ENCODE data around the gene SOX6. TPM values are rescaled to one million over a fixed set of nuclear protein-coding genes. Genes with fewer than 3 reads are reported as not detected.
"Not testable (repeated sequence)": the region's sequence is repeated elsewhere in the genome, so short reads cannot be mapped to it uniquely, and the experiment has no call there.

Gene SOX6
- total RNA-seq, 1 donor: 0.10 TPM

DNA sequence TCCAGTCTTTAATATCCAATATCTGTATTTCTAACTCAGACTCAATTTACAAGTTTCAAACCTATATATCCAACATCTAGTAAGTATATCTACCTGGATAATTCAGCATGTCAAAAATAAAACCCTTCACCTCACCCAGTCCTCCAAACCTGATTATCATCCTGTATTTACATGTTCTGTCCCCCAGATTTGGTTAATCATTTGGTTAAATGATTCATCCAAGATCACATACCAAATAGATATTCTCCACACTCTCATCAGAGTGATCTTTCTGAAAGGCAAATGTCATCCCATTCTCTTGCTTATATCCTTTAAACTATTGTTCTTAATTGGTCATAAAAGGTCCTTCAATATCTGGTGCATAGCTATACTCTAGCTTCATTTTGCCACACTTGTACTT lies 199.0 kb downstream of the SOX6 start:
- H3K27me3 ChIP-seq (ENCODE audit: insufficient read depth, low read length): no peaks in the 10 kb centered on the region
- no peak overlapping the region for H3K4me3 ChIP-seq (ENCODE audit: low read length)
- H3K4me1 ChIP-seq (ENCODE audit: insufficient read depth, low read length): no peaks in the 10 kb centered on the region
- no peaks in the 10 kb centered on the region for H3K9me3 ChIP-seq (ENCODE audit: low read depth, low read length)

DNA sequence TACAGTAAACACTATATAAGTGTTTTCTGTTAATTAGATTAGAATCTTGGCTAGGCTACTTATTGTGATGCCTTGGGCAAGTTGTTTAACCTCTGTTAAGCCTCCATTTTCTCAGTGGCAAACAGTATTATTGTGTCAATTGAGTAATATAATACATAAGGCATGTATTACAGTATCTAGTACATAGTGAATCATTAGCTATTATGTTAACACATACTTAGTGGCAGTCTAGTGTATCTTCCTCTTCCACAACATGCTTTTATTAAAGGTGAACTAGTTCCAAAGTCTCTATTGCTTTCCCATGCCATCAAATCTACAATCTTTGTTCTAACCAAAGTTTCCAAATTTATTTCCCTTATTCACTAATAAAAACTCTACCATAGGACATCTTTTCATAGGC lies 200.9 kb downstream of the SOX6 start:
- no peaks in the 10 kb centered on the region for H3K4me1 ChIP-seq (ENCODE audit: insufficient read depth, low read length)
- no peaks in the 10 kb centered on the region for H3K9me3 ChIP-seq (ENCODE audit: low read depth, low read length)
- H3K4me3 ChIP-seq (ENCODE audit: low read length): no peak overlapping the region
- H3K27me3 ChIP-seq (ENCODE audit: insufficient read depth, low read length): no peaks in the 10 kb centered on the region

DNA sequence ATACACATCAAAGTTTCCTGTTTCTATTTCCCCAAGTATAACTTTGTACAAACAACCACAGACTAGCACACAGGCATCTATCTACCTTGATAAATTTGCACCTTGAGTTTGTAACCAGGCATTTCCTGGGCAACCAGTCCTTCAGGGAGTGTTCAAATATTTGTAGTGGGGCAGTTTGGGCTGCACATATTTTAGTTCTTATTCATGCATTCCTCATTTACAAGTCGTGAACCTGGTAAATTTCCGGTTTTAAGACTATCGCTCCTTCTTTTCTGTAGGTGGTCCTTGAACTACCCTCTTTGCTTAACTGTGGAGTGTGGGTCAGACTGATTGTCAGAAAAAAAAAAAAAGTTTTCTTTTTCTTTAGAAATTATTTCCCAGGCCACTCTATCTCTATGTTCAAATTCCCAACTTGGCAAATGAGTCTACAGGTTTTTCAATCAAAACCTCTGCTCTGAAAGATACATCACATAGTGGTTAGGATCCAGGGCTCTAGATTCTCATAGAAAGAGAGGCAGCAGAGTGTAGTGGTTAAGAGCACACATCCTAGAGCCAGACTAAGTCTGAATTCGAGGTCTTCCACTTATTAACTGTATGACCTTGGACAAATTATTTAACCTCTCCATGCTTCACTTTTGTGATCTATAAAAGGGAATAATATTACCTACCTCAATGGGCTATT lies 201.5 kb downstream of the SOX6 start:
- no peaks in the 10 kb centered on the region for H3K27me3 ChIP-seq (ENCODE audit: insufficient read depth, low read length)
- no peaks in the 10 kb centered on the region for H3K9me3 ChIP-seq (ENCODE audit: low read depth, low read length)
- H3K4me3 ChIP-seq (ENCODE audit: low read length): no peak overlapping the region
- no peaks in the 10 kb centered on the region for H3K4me1 ChIP-seq (ENCODE audit: insufficient read depth, low read length)

DNA sequence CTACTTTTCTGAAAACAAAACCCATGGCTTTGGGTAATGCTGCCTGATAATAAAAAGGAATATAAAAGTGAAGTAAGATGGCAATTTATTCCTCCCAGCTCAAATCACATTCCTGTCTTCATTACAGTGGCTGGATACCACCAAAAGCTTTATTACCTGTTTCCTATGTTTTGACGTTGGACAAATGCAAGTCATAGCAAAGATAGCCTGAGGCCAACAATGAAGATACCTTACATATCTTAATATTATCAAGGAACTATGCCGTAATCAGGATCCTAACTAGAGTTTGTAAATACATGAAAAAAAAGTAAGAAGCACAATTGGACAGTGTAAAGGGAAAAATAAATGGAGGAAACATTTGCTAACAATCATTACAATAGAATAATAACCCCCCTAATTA lies 202.4 kb downstream of the SOX6 start:
- Histone ChIP-seq H3K9me3 (ENCODE audit: low read depth, low read length) (no peaks in the 10 kb centered on the region), H3K4me1 (ENCODE audit: insufficient read depth, low read length) (no peaks in the 10 kb centered on the region), H3K4me3 (ENCODE audit: low read length) (no peak overlapping the region), H3K27me3 (ENCODE audit: insufficient read depth, low read length) (no peaks in the 10 kb centered on the region)

DNA sequence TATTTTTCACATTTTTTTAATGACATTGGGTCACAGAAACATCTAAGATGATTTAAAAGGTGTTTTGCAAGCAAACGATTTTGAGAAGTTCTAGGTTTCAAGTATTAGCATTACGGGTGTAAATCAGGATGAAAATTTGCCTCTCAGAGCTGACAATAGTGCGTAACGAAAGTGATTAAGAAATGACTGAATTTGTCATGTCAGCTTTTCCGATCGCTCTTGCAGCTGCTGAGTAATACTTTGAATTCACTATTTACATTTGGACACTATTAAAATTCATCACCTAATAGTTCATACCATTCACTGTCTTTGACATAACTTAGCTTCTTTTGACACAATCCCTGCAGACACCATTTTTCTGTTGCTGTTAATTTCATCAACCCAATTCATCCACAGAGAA lies 205.2 kb downstream of the SOX6 start:
- no peak overlapping the region for H3K4me3 ChIP-seq (ENCODE audit: low read length)
- H3K27me3 ChIP-seq (ENCODE audit: insufficient read depth, low read length): no peaks in the 10 kb centered on the region

DNA sequence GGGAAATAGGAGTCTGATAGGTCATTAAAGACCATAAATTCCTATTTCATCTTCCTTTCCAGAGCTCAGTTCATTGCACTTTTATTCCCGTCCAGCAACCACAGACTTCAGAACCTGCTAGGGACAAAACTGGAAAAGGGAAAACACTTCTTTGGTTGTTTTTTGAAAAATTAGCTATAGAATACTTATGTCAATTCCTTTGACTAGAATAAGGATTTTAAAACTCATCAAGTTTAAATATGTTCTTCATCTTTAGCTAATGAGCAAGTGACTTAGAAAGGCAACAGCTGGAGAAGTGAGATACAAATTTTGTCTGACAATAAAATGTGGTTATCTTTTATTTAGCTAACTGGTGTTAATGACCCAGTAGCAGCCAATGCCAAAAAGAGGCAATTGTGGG lies 206.9 kb downstream of the SOX6 start:
- Histone ChIP-seq H3K9me3 (ENCODE audit: low read depth, low read length) (no peaks in the 10 kb centered on the region), H3K4me3 (ENCODE audit: low read length) (no peak overlapping the region), H3K27me3 (ENCODE audit: insufficient read depth, low read length) (no peaks in the 10 kb centered on the region), H3K4me1 (ENCODE audit: insufficient read depth, low read length) (no peaks in the 10 kb centered on the region)

More for the DNA sequence above, 205.2 kb downstream of the SOX6 start:
- Histone ChIP-seq H3K4me1 (ENCODE audit: insufficient read depth, low read length) (no peaks in the 10 kb centered on the region), H3K9me3 (ENCODE audit: low read depth, low read length) (no peaks in the 10 kb centered on the region)

DNA sequence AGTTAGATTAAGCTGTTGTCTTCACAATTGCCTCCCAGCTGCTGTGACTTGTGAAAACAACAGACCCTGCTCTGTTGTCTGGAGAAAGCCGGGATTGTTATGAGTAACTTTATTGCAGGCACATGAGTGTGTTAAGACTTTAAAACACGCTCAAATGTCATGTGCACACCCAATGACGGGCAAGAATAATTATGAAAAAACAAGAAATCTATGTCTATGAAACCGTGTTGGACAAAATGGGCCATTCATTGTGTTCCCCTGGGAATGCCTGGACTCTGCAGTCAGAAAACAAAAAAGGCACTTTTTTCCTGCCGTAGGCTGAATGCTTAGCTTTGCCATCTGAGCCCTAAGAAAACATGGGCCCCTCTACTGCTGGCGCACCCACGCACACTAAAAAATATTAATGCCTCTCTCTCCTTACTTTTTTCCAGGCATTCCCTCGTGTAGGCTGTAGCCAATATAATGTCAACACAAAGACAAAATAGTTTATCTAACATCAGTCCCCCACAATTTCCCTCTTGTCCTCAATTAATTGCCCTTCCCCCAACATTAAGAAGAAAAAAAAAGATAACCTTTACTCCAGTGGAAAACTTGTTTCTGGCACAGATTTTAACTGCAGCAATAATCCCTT lies 207.9 kb downstream of the SOX6 start:
- Histone ChIP-seq H3K27me3 (ENCODE audit: insufficient read depth, low read length) (no peaks in the 10 kb centered on the region), H3K4me3 (ENCODE audit: low read length) (no peak overlapping the region), H3K4me1 (ENCODE audit: insufficient read depth, low read length) (no peaks in the 10 kb centered on the region), H3K9me3 (ENCODE audit: low read depth, low read length) (no peaks in the 10 kb centered on the region)

DNA sequence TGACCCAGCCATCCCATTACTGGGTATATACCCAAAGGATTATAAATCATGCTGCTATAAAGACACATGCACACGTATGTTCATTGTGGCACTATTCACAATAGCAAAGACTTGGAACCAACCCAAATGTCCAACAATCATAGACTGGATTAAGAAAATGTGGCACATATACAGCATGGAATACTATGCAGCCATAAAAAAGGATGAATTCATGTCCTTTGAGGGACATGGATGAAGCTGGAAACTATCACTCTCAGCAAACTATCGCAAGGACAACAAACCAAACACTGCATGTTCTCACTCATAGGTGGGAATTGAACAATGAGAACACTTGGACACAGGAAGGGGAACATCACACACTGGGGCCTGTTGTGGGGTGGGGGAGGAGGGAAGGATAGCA lies 209.4 kb downstream of the SOX6 start:
- H3K4me3 ChIP-seq (ENCODE audit: low read length): not testable (repeated sequence)

DNA sequence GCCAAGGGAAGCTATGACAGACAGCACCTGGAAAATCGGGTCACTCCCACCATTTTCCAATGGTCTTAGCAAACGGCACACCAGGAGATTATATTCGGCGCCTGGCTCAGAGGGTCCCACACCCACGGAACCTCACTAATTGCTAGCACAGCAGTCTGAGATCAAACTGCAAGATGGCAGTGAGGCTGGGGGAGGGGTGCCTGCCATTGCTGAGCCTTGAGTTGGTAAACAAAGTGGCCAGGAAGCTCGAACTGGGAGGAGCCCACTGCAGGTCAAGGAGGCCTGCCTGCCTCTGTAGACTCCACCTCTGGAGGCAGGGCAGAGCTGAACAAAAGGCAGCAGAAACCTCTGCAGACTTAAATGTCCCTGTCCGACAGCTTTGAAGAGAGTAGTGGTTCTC lies 214.7 kb downstream of the SOX6 start:
- H3K4me1 ChIP-seq (ENCODE audit: insufficient read depth, low read length); H3K9me3 ChIP-seq (ENCODE audit: low read depth, low read length); H3K4me3 ChIP-seq (ENCODE audit: low read length); H3K27me3 ChIP-seq (ENCODE audit: insufficient read depth, low read length): not testable (repeated sequence)

More for the DNA sequence above, 209.4 kb downstream of the SOX6 start:
- not testable (repeated sequence) for H3K27me3 ChIP-seq (ENCODE audit: insufficient read depth, low read length); H3K9me3 ChIP-seq (ENCODE audit: low read depth, low read length); H3K4me1 ChIP-seq (ENCODE audit: insufficient read depth, low read length)

DNA sequence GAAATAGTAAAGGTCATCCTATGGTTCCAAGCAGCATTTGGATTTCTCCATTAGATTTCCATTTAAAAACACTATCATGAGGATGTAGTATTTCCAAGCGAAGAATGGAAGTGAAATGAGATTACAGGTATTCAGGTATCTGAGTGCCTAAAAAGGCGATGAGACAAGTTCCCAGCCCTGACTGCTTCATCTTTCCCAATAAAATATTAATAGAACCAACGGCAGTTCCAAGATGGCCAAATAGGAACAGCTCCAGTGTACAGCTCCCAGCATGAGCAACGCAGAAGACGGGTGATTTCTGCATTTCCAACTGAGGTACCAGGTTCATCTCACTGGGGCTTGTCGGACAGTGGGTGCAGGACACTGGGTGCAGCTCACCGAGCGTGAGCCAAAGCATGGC lies 215.2 kb downstream of the SOX6 start:
- not testable (repeated sequence) for H3K27me3 ChIP-seq (ENCODE audit: insufficient read depth, low read length); H3K4me1 ChIP-seq (ENCODE audit: insufficient read depth, low read length); H3K9me3 ChIP-seq (ENCODE audit: low read depth, low read length); H3K4me3 ChIP-seq (ENCODE audit: low read length)

DNA sequence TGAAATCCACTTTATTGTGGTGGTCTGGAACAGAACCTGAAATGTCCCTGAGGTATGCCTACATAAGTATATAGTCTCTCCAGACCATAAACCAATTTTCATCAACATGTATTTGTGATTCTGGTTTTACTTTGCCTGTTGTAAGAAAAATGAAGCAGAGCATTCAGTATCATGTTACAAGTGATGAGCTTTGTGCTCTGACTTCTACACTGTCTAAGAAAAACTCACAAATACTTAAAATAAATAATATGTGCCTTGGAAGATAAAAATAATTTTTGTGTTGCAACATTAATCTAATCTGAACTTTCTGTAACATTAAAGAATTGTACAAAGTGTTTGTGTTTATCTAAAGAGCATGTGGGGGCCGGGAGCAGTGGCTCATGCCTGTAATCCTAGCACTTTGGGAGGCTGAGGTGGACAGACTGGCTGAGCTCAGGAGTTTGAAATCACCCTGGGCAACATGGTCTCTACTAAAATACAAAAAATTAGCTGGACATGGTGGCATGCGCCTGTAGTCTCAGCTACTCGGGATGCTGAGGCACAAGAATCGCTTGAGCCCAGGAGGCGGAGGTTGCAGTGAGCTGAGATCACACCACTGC lies 219.5 kb downstream of the SOX6 start:
- H3K27me3 ChIP-seq (ENCODE audit: insufficient read depth, low read length): no peaks in the 10 kb centered on the region
- H3K4me1 ChIP-seq (ENCODE audit: insufficient read depth, low read length): no peaks in the 10 kb centered on the region
- no peaks in the 10 kb centered on the region for H3K9me3 ChIP-seq (ENCODE audit: low read depth, low read length)
- H3K4me3 ChIP-seq (ENCODE audit: low read length): no peak overlapping the region

DNA sequence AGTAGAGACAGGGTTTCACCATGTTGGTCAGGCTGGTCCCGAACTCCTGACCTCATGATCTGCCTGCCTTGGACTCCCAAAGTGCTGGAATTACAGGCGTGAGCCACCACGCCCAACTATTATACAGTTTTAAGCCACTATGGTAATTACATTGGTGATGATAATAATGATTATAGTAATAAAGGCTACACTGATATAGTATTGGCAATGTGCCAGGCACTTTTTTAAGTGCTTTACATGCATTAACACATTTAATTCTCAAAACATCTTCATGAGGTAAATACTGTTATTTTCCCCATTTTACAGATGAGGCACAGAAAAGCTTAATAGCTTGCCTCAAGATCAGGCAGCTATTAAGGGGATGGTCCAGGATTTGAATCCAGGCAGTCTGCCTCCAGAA lies 222.5 kb downstream of the SOX6 start:
- Histone ChIP-seq H3K27me3 (ENCODE audit: insufficient read depth, low read length) (no peaks in the 10 kb centered on the region), H3K4me3 (ENCODE audit: low read length) (no peak overlapping the region), H3K9me3 (ENCODE audit: low read depth, low read length) (no peaks in the 10 kb centered on the region), H3K4me1 (ENCODE audit: insufficient read depth, low read length) (no peaks in the 10 kb centered on the region)

DNA sequence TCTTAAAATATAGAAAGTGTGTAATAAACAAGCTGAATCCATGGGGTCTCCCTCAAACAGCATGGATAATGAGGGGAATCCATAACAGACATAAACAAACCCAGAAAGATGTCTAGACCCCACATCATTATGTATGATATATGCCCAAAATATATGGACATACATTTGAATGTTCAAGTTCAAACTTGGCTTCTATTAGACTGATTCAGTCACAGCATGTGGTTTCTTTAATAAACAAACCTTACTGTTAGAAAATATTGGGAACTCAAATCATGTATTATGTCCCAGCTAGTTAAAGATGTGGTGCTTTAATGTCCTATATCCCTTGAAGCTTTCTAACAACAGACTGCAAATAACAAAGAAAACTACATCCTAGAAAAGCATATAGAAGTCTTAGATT lies 228.6 kb downstream of the SOX6 start:
- no peaks in the 10 kb centered on the region for H3K27me3 ChIP-seq (ENCODE audit: insufficient read depth, low read length)
- no peak overlapping the region for H3K4me3 ChIP-seq (ENCODE audit: low read length)
- no peaks in the 10 kb centered on the region for H3K9me3 ChIP-seq (ENCODE audit: low read depth, low read length)
- H3K4me1 ChIP-seq (ENCODE audit: insufficient read depth, low read length): no peaks in the 10 kb centered on the region

DNA sequence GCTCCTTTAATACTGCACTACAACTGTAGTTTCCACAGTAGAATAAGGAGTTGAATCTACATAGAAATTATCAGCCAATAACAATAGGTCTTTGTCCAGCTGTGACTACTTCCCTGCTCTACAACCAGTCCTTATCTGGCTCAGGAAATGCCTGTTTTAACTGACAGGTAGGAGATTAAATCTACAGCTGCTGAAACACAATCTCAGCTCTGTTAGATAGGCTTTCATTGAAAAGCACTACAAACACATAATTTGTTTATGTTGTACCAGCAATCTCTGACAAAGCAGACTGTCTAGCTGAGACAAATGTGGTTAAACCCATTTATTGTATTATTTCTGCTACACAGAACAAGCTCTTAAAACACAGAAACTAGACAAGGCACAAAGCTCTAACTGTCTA lies 230.0 kb downstream of the SOX6 start:
- Histone ChIP-seq H3K9me3 (ENCODE audit: low read depth, low read length) (no peaks in the 10 kb centered on the region), H3K4me3 (ENCODE audit: low read length) (no peak overlapping the region), H3K4me1 (ENCODE audit: insufficient read depth, low read length) (no peaks in the 10 kb centered on the region), H3K27me3 (ENCODE audit: insufficient read depth, low read length) (no peaks in the 10 kb centered on the region)

DNA sequence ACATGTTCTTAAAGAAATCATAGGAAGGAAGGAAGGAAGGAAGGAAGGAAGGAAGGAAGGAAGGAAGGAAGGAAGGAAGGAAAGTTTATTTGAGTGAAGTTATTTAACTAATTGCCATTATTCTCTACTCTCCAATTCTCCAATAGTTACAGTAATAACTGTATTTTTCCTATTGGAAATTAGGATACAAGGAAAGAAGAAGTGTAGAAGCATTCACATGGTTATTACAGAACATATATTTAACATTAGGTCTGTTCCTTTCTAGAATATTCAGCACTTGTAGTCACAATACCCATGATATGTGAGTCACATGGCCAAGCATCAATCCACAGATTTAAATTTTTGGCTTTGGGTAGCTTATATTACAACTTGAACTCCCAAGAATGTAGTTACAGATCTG lies 230.6 kb downstream of the SOX6 start:
- H3K27me3 ChIP-seq (ENCODE audit: insufficient read depth, low read length): no peaks in the 10 kb centered on the region
- H3K4me1 ChIP-seq (ENCODE audit: insufficient read depth, low read length): no peaks in the 10 kb centered on the region
- no peaks in the 10 kb centered on the region for H3K9me3 ChIP-seq (ENCODE audit: low read depth, low read length)
- no peak overlapping the region for H3K4me3 ChIP-seq (ENCODE audit: low read length)

DNA sequence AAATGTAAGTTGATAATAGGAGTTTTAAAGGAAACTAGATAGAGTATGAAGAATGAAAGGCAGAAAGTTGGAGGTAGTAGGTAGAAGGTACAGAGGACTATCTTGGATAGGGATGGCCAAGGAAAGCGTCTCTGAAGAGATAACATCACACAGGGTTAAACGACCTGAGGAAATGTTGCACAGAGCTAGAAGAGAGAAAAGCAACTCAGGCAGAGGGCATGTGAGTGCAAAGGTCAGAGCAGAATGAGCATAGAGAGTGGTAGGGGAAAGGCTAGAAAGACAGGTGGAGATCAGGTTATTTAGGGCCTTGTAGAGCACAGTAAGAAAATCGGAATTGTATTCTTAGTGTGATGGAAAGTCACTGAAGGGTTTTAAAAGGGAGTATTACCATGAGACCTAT lies 232.0 kb downstream of the SOX6 start:
- Histone ChIP-seq H3K4me3 (ENCODE audit: low read length) (no peak overlapping the region), H3K9me3 (ENCODE audit: low read depth, low read length) (no peaks in the 10 kb centered on the region), H3K4me1 (ENCODE audit: insufficient read depth, low read length) (no peaks in the 10 kb centered on the region), H3K27me3 (ENCODE audit: insufficient read depth, low read length) (no peaks in the 10 kb centered on the region)
